Suprapubic skin (tissue), 4 donors: ENCODE results near the gene TRIL. TPM values are rescaled to one million over a fixed set of nuclear protein-coding genes. Genes with fewer than 3 reads are reported as not detected.

ENCODE experiments used
- DNase-seq, 2 donors: peaks; one replicate each; pipeline ENCODE4 v3.0.0-alpha.2; 2019; ENCODE audit warnings: low spot score in 2 of 2
- H3K27ac ChIP-seq: fragments of 200-600 bp; sonication (generic); one replicate; pipeline ENCODE4 v1.5.1; 2019
- H3K27me3 ChIP-seq: fragments of 200-600 bp; sonication (generic); one replicate; pipeline ENCODE4 v1.5.1; 2019
- H3K36me3 ChIP-seq: fragments of 200-600 bp; sonication (generic); one replicate; pipeline ENCODE4 v1.5.1; 2019
- H3K4me1 ChIP-seq: fragments of 200-600 bp; sonication (generic); one replicate; pipeline ENCODE4 v1.5.1; 2019
- H3K4me3 ChIP-seq: fragments of 200-600 bp; sonication (generic); one replicate; pipeline ENCODE4 v1.5.1; 2019; ENCODE audit warnings: mild to moderate bottlenecking
- H3K9me3 ChIP-seq: fragments of 200-600 bp; sonication (generic); one replicate; pipeline ENCODE4 v1.5.1; 2019
- CTCF ChIP-seq, 2 donors: fragments of 200-600 bp in 1 of 2; fragments of 450-650 bp in 1 of 2; sonication (generic) in 1 of 2; IDR thresholded peaks; one replicate each; pipeline ENCODE4 v1.5.1; 2016 to 2019; ENCODE audit warnings: antibody characterized with exemption in 2 of 2, mild to moderate bottlenecking in 1 of 2, moderate library complexity in 1 of 2
- EP300 ChIP-seq: sonication (generic); formaldehyde crosslinking; IDR thresholded peaks from one replicate; pipeline ENCODE4 v1.6.1; 2017; ENCODE audit warnings: antibody characterized with exemption
- POLR2A ChIP-seq, 2 donors: fragments of 450-650 bp; IDR thresholded peaks; one replicate each; pipeline ENCODE4 v1.6.1; 2017; ENCODE audit warnings: antibody characterized with exemption in 2 of 2, mild to moderate bottlenecking in 2 of 2, moderate library complexity in 2 of 2
- POLR2AphosphoS5 ChIP-seq, 3 donors: sonication (generic); formaldehyde crosslinking; IDR thresholded peaks; one replicate each; pipeline ENCODE4 v1.6.1; 2017; ENCODE audit warnings: antibody characterized with exemption in 3 of 3
- WGBS: methylation state at CpG from one replicate; pipeline ENCODE4 v1.1.5; 2018; 5-methylcytosine and 5-hydroxymethylcytosine counted together
- total RNA-seq, 4 donors: library from RNA; depleted of rRNA; stranded (reverse); fragments of >200 nt; gene quantifications; one replicate each; pipeline ENCODE4 v1.1.0, GENCODE V29; 2016

The TRIL gene
- total RNA-seq, 4 donors from 2014 or later, result 1.4 to 6.0 (median 2.9) TPM

GRCh38 chr7:28940741-28941384 is 17.3 kb downstream of the TRIL start:
- H3K9me3 ChIP-seq, result no peaks in the 10 kb centered on the region
- WGBS, result 88% methylated on average over 11 of the region's 11 CpGs
- no peak overlapping the region for H3K27ac ChIP-seq
- H3K36me3 ChIP-seq, result no peaks in the 10 kb centered on the region
- no peak for DNase-seq
- no peaks in the 10 kb centered on the region for H3K4me1 ChIP-seq
- no peaks in the 10 kb centered on the region for H3K27me3 ChIP-seq
- no peak overlapping the region for H3K4me3 ChIP-seq
- no peak for TF ChIP-seq CTCF (IDR thresholded peaks at IDR 0.05)
- no peak for TF ChIP-seq EP300
- no peak for TF ChIP-seq POLR2AphosphoS5 (IDR thresholded peaks at IDR 0.05)
- TF ChIP-seq POLR2A (IDR thresholded peaks at IDR 0.05), result no peak

GRCh38 chr7:28939844-28940544 is 18.1 kb downstream of the TRIL start:
- Histone ChIP-seq H3K4me3 (no peak overlapping the region), H3K27ac (no peak overlapping the region), H3K4me1 (no peaks in the 10 kb centered on the region), H3K9me3 (no peaks in the 10 kb centered on the region), H3K36me3 (no peaks in the 10 kb centered on the region), H3K27me3 (no peaks in the 10 kb centered on the region)
- no peak for TF ChIP-seq POLR2AphosphoS5 (IDR thresholded peaks at IDR 0.05)
- no peak for TF ChIP-seq CTCF (IDR thresholded peaks at IDR 0.05)
- no peak for TF ChIP-seq POLR2A (IDR thresholded peaks at IDR 0.05)
- no peak for TF ChIP-seq EP300
- 62% methylated on average over 7 of the region's 7 CpGs for WGBS
- no peak for DNase-seq

DNA sequence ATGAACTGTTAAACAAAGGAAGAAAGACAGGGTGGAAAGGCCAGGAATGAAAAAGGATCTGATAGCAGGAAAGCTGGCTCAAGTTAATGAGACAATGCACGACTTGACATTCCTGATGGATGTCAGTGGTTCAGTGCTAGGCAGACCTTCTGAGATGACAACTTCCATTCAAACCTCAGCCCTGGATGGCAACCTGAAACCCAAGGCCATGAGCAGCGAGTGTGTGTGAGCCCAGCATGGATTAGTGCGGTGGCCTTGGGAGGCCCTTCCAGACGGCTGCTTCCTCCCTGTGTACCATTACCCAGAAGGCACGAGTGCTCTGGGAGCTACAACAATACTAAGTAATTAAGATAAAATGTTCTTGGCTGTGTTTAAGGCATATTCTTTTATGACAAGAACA is 18.8 kb downstream of the TRIL start:
- no peak for DNase-seq
- 66% methylated on average over 5 of the region's 5 CpGs for whole genome bisulfite sequencing
- Histone ChIP-seq H3K36me3 (no peaks in the 10 kb centered on the region), H3K4me3 (no peak overlapping the region), H3K4me1 (no peaks in the 10 kb centered on the region), H3K9me3 (no peaks in the 10 kb centered on the region), H3K27ac (no peak overlapping the region), H3K27me3 (no peaks in the 10 kb centered on the region)
- TF ChIP-seq POLR2A (IDR thresholded peaks at IDR 0.05), result no peak
- TF ChIP-seq CTCF (IDR thresholded peaks at IDR 0.05), result no peak
- no peak for TF ChIP-seq EP300
- no peak for TF ChIP-seq POLR2AphosphoS5 (IDR thresholded peaks at IDR 0.05)

GRCh38 chr7:28937619-28938018 is 20.5 kb downstream of the TRIL start:
- Histone ChIP-seq H3K27me3 (no peaks in the 10 kb centered on the region), H3K36me3 (no peaks in the 10 kb centered on the region), H3K27ac (no peak overlapping the region), H3K4me3 (no peak overlapping the region), H3K9me3 (no peaks in the 10 kb centered on the region), H3K4me1 (peaks cover 7% of the 10 kb centered on the region)
- TF ChIP-seq POLR2A (IDR thresholded peaks at IDR 0.05), result no peak
- no peak for TF ChIP-seq CTCF (IDR thresholded peaks at IDR 0.05)
- TF ChIP-seq POLR2AphosphoS5 (IDR thresholded peaks at IDR 0.05), result no peak
- no peak for TF ChIP-seq EP300
- no peak for DNase-seq
- 75% methylated on average over 7 of the region's 7 CpGs for WGBS

- WGBS, result 68% methylated on average over 6 of the region's 6 CpGs
- Histone ChIP-seq H3K4me1 (peaks cover 7% of the 10 kb centered on the region), H3K36me3 (no peaks in the 10 kb centered on the region), H3K9me3 (no peaks in the 10 kb centered on the region), H3K27ac (no peak overlapping the region), H3K27me3 (no peaks in the 10 kb centered on the region), H3K4me3 (no peak overlapping the region)
- DNase-seq, result no peak
- TF ChIP-seq EP300 (no peak), CTCF (IDR thresholded peaks at IDR 0.05) (no peak), POLR2AphosphoS5 (IDR thresholded peaks at IDR 0.05) (no peak), POLR2A (IDR thresholded peaks at IDR 0.05) (no peak)
Observed at GRCh38 chr7:28937103-28937502, 21.0 kb downstream of the TRIL start.
